Astrocyte of the spinal cord (primary cell): ENCODE measurements around the gene C19orf25.

ENCODE experiments used
- DNase-seq: peaks from one replicate; pipeline ENCODE4 v3.0.0; 2011; ENCODE audit warnings: low read depth, low spot score
- H3K4me3 ChIP-seq: 2 replicates; pipeline ENCODE4 v1.5.1; 2011; ENCODE audit warnings: low read depth, mild to moderate bottlenecking, low read length, moderate library complexity
- CTCF ChIP-seq: IDR thresholded peaks from 2 replicates; pipeline ENCODE4 v1.5.1; 2012; ENCODE audit warnings: low read depth, mild to moderate bottlenecking, low read length, inconsistent platforms
- in situ Hi-C: cut with HindIII; loops from 2 replicates; pipeline ENCODE4 v1.10.0; 2017; ENCODE audit warnings: low sequenced_read_pairs

C19orf25 gene

GRCh38 chr19:1478934-1479707 is at the start of gene C19orf25:
TSS of gene C19orf25 (minus strand) at chr19:1479215. CDS start at chr19:1478903, 312 bp downstream.
- TF ChIP-seq CTCF, result no peak
- in situ Hi-C loops, result no loop called here
- DNase-seq, result peak; percentile 95
- H3K4me3 ChIP-seq, result peak within 1 kb of the TSS; percentile 86

GRCh38 chr19:1527650-1528309 is 48.8 kb upstream of the C19orf25 start:
- no peak for DNase-seq
- in situ Hi-C loops, result no loop called here
- H3K4me3 ChIP-seq, result no peak overlapping the region
- TF ChIP-seq CTCF, result no peak

GRCh38 chr19:1526979-1527649 is 48.1 kb upstream of the C19orf25 start:
- no peak overlapping the region for H3K4me3 ChIP-seq
- in situ Hi-C loops, result no loop called here
- no peak for DNase-seq
- TF ChIP-seq CTCF, result no peak

GRCh38 chr19:1526066-1526778 is 47.2 kb upstream of the C19orf25 start:
- no peak for DNase-seq
- H3K4me3 ChIP-seq, result no peak overlapping the region
- in situ Hi-C loops, result no loop called here
- TF ChIP-seq CTCF, result no peak

GRCh38 chr19:1525343-1525742 is 46.3 kb upstream of the C19orf25 start:
- H3K4me3 ChIP-seq, result no peak overlapping the region
- in situ Hi-C loops, result no loop called here
- TF ChIP-seq CTCF, result no peak
- DNase-seq, result no peak

- no peak for TF ChIP-seq CTCF
- H3K4me3 ChIP-seq, result no peak overlapping the region
- in situ Hi-C loops, result no loop called here
- no peak for DNase-seq
These were observed 45.9 kb upstream of the C19orf25 start for GRCh38 chr19:1524972-1525325.
